K562 (cell line): ENCODE measurements around the gene LONRF2. TPM values are rescaled to one million over a fixed set of nuclear protein-coding genes. Genes with fewer than 3 reads are reported as not detected.

Source experiments
- BHLHE40 ChIP-seq: IDR thresholded peaks from 2 replicates; pipeline ENCODE4 v1.6.1; 2011; ENCODE audit warnings: low read length, improper control_type of control experiment
- CBFB ChIP-seq: sonication (generic); formaldehyde crosslinking; IDR thresholded peaks from 2 replicates; pipeline ENCODE4 v1.4.0; 2020; ENCODE audit warnings: mild to moderate bottlenecking, missing genetic modification reagents
- CCAR2 ChIP-seq: fragments of 200-400 bp; formaldehyde crosslinking; IDR thresholded peaks from 2 replicates; pipeline ENCODE4 v1.6.1; 2017; ENCODE audit warnings: mild to moderate bottlenecking, low read depth, low read length
- E2F1 ChIP-seq: sonication (generic); formaldehyde crosslinking; IDR thresholded peaks from 2 replicates; pipeline ENCODE4 v1.8.1; 2023; ENCODE audit warnings: mild to moderate bottlenecking, missing genetic modification reagents, moderate library complexity
- ETV5 ChIP-seq: sonication (generic); formaldehyde crosslinking; IDR thresholded peaks from 2 replicates; pipeline ENCODE4 v1.4.0; 2020; ENCODE audit warnings: low read depth, mild to moderate bottlenecking, missing genetic modification reagents
- FOSL1 ChIP-seq: fragments of 200-800 bp; sonication (Bioruptor generic); conservative IDR thresholded peaks from 2 replicates; pipeline ENCODE4 v1.6.1; 2016; ENCODE audit warnings: missing genetic modification characterization, missing compliant biosample characterization
- HDAC1 ChIP-seq, 2 experiments: fragments of 450-650 bp; IDR thresholded peaks; 2 replicates each; pipeline ENCODE4 v1.6.1; 2016 to 2017; ENCODE audit warnings: inconsistent platforms in 1 of 2, mild to moderate bottlenecking in 1 of 2, moderate library complexity in 1 of 2
- HIVEP1 ChIP-seq: fragments of 250-450 bp; sonication (Bioruptor Pico); IDR thresholded peaks from 2 replicates; pipeline ENCODE4 v1.4.0; 2020; ENCODE audit warnings: mild to moderate bottlenecking
- HLTF ChIP-seq: fragments of 450-650 bp; IDR thresholded peaks from 2 replicates; pipeline ENCODE4 v1.6.1; 2016
- KLF10 ChIP-seq: fragments of 250-450 bp; sonication (Bioruptor Pico); IDR thresholded peaks from 2 replicates; pipeline ENCODE4 v1.6.1; 2021; ENCODE audit warnings: matching md5 sums
- NR2C2 ChIP-seq, 2 experiments: fragments of 200-800 bp in 1 of 2; sonication (Bioruptor generic) in 1 of 2; sonication (generic) in 1 of 2; formaldehyde crosslinking in 1 of 2; IDR thresholded peaks; 2 replicates each; pipeline versions ENCODE4 v1.6.1 to v1.8.0; 2016 to 2022; ENCODE audit warnings: mild to moderate bottlenecking in 1 of 2, missing compliant biosample characterization in 1 of 2, missing genetic modification characterization in 1 of 2, missing genetic modification reagents in 1 of 2
- PCBP1 ChIP-seq: fragments of 200-400 bp; formaldehyde crosslinking; IDR thresholded peaks from 2 replicates; pipeline ENCODE4 v1.6.1; 2018; ENCODE audit warnings: mild to moderate bottlenecking, low read depth, low read length; ENCODE audit not compliant: poor library complexity, severe bottlenecking
- PHF21A ChIP-seq: fragments of 450-650 bp; IDR thresholded peaks from 2 replicates; pipeline ENCODE4 v1.6.1; 2017; ENCODE audit warnings: low read depth, borderline replicate concordance
- TFAP4 ChIP-seq: sonication (generic); formaldehyde crosslinking; IDR thresholded peaks from 2 replicates; pipeline ENCODE4 v1.8.0; 2022; ENCODE audit warnings: missing genetic modification reagents, mild to moderate bottlenecking, moderate library complexity, borderline replicate concordance
- THRAP3 ChIP-seq: fragments of 450-650 bp; IDR thresholded peaks from 2 replicates; pipeline ENCODE4 v1.6.1; 2016; ENCODE audit warnings: mild to moderate bottlenecking, inconsistent platforms, borderline replicate concordance
- ZNF140 ChIP-seq: fragments of 250-450 bp; sonication (Bioruptor Pico); IDR thresholded peaks from 2 replicates; pipeline ENCODE4 v1.8.0; 2021; ENCODE audit warnings: moderate library complexity, mild to moderate bottlenecking, inconsistent platforms
- ZNF316 ChIP-seq: fragments of 450-650 bp; IDR thresholded peaks from 2 replicates; pipeline ENCODE4 v1.6.1; 2016
- ZNF444 ChIP-seq: fragments of 250-450 bp; sonication (Bioruptor Pico); IDR thresholded peaks from 2 replicates; pipeline ENCODE4 v1.4.0; 2020; ENCODE audit warnings: mild to moderate bottlenecking, moderate library complexity
- ZNF639 ChIP-seq, 2 experiments: fragments of 200-800 bp in 1 of 2; sonication (Bioruptor generic) in 1 of 2; sonication (generic) in 1 of 2; formaldehyde crosslinking in 1 of 2; IDR thresholded peaks in 1 of 2; conservative IDR thresholded peaks in 1 of 2; 2 replicates each; pipeline versions ENCODE4 v1.5.0 to v1.6.1; 2016 to 2020; ENCODE audit warnings: missing compliant biosample characterization in 1 of 2, missing genetic modification characterization in 1 of 2, missing genetic modification reagents in 1 of 2
- ZNF696 ChIP-seq: fragments of 250-450 bp; sonication (Bioruptor Pico); conservative IDR thresholded peaks from 2 replicates; pipeline ENCODE4 v1.4.0; 2020; ENCODE audit warnings: mild to moderate bottlenecking, moderate library complexity
- ZNF75A ChIP-seq: fragments of 450-650 bp; formaldehyde crosslinking; IDR thresholded peaks from 2 replicates; pipeline ENCODE4 v1.4.0; 2020; ENCODE audit warnings: mild to moderate bottlenecking
- polyA plus RNA-seq, 8 experiments: library from polyadenylated mRNA; depleted of rRNA in 4 of 8; stranded (reverse) in 5 of 8; unstranded in 3 of 8; fragments of >200 nt; fragmentation: Nextera tagmentation in 2 of 8; fragmentation: Illumina TruSeq in 1 of 8; extraction: Ambion mirVana in 2 of 8; extraction: Trizol in 1 of 8; gene quantifications; 2 replicates each; pipeline versions ENCODE4 v1.2.1 to v1.2.3, GENCODE V29; 2011 to 2014; ENCODE audit warnings: inconsistent platforms in 1 of 8, missing spikeins in 1 of 8
- total RNA-seq, 7 experiments: library from RNA; depleted of rRNA in 6 of 7; stranded (reverse); fragments of >200 nt in 6 of 7; fragmentation: Illumina TruSeq in 2 of 7; extraction: Trizol in 2 of 7; gene quantifications; 2 replicates each; pipeline versions ENCODE4 v1.2.1 to v1.2.3, GENCODE V29; 2011 to 2021; ENCODE audit warnings: low replicate concordance in 1 of 7
- TF ChIP-seq, protein P1 (sequence below): fragments of 250-450 bp; sonication (Bioruptor Pico); IDR thresholded peaks from 2 replicates; pipeline ENCODE4 v1.5.1; 2021; ENCODE audit warnings: mild to moderate bottlenecking
- TF ChIP-seq, protein P2 (sequence below): fragments of 450-650 bp; IDR thresholded peaks from 2 replicates; pipeline ENCODE4 v1.6.1; 2016; ENCODE audit warnings: antibody characterized with exemption

The LONRF2 gene
- total and polyA plus RNA-seq, 9 of the 15 experiments (the other 6 are each of a cell fraction or from before 2014, with no cell fraction given): 0.35 to 5.0 (median 2.7) TPM

DNA sequence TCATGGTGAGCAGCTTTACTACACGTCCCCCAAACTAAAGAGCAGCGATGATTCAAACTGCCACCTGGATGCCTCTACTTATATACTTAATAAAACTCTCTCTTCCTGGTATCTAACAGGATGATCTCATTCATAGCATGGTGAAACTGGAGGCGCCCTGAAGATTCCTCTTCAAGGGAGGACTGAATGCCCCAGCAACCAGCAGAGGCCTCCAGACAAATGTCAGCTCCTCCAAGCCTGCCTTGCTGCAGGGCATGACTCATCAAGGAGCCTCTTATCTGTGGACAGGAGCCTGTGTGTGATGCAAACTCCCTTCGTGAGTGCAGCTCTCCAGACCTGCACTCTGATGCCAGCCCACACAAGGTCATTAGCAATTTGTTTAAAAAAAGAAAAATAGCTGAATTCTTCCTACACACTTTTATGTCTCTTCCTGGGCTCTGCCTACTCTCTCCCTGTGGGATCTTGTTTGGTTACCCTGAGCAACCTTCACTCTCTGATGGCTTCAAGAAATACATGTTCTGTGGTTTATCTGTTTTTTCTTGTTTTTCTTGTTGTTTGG lies 30.2 kb downstream of the LONRF2 start (continued):
- TF ChIP-seq PHF21A: no peak
- no peak for TF ChIP-seq PCBP1
- TF ChIP-seq TFAP4 (CRISPR knock-in tag): peak; percentile 59
- TF ChIP-seq ZNF444 (CRISPR knock-in tag): no peak
- TF ChIP-seq HIVEP1 (CRISPR knock-in tag): no peak
- TF ChIP-seq NR2C2 (CRISPR knock-in tag; IDR thresholded peaks at IDR 0.05): no peak
- TF ChIP-seq NR2C2 (tag; IDR thresholded peaks at IDR 0.05): peak; percentile 63
- TF ChIP-seq ZNF316: peak; percentile 58; the same call in 1 of the 2 replicates
- TF ChIP-seq, protein P1, sequence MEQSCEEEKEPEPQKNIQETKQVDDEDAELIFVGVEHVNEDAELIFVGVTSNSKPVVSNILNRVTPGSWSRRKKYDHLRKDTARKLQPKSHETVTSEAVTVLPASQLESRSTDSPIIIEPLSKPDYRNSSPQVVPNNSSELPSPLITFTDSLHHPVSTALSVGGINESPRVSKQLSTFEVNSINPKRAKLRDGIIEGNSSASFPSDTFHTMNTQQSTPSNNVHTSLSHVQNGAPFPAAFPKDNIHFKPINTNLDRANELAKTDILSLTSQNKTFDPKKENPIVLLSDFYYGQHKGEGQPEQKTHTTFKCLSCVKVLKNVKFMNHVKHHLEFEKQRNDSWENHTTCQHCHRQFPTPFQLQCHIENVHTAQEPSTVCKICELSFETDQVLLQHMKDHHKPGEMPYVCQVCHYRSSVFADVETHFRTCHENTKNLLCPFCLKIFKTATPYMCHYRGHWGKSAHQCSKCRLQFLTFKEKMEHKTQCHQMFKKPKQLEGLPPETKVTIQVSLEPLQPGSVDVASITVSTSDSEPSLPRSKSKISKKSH (CRISPR knock-in tag): no peak
- TF ChIP-seq ZNF75A: no peak
- no peak for TF ChIP-seq HLTF
- peak in 1 of 2 experiments; percentile 80; a peak in 1 of 4 replicates for TF ChIP-seq ZNF639 (CRISPR knock-in tag; conservative IDR thresholded peaks at IDR 0.05 in 1 of 2, IDR thresholded peaks at IDR 0.05 in 1 of 2)
- no peak for TF ChIP-seq ZNF696 (CRISPR knock-in tag)
- no peak for TF ChIP-seq CCAR2
- peak in 1 of 2 experiments; percentile 64; a peak in 2 of 4 replicates for TF ChIP-seq HDAC1 (IDR thresholded peaks at IDR 0.05)
- TF ChIP-seq THRAP3: no peak
- peak; percentile 84 for TF ChIP-seq BHLHE40
- peak; percentile 59; the same call in 1 of the 2 replicates for TF ChIP-seq ETV5
- peak; percentile 99 for TF ChIP-seq FOSL1
- TF ChIP-seq KLF10: no peak
- no peak for TF ChIP-seq ZNF140 (CRISPR knock-in tag)
- TF ChIP-seq, protein P2, sequence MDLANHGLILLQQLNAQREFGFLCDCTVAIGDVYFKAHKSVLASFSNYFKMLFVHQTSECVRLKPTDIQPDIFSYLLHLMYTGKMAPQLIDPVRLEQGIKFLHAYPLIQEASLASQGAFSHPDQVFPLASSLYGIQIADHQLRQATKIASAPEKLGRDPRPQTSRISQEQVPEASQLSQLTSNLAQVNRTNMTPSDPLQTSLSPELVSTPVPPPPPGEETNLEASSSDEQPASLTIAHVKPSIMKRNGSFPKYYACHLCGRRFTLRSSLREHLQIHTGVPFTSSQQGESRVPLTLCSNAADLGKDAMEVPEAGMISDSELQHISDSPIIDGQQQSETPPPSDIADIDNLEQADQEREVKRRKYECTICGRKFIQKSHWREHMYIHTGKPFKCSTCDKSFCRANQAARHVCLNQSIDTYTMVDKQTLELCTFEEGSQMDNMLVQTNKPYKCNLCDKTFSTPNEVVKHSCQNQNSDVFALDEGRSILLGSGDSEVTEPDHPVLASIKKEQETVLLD: peak; percentile 87
- no peak for TF ChIP-seq CBFB (CRISPR knock-in tag)
- TF ChIP-seq E2F1 (CRISPR knock-in tag): no peak
